Measurements from ENCODE around the gene FAM240B.

DNA sequence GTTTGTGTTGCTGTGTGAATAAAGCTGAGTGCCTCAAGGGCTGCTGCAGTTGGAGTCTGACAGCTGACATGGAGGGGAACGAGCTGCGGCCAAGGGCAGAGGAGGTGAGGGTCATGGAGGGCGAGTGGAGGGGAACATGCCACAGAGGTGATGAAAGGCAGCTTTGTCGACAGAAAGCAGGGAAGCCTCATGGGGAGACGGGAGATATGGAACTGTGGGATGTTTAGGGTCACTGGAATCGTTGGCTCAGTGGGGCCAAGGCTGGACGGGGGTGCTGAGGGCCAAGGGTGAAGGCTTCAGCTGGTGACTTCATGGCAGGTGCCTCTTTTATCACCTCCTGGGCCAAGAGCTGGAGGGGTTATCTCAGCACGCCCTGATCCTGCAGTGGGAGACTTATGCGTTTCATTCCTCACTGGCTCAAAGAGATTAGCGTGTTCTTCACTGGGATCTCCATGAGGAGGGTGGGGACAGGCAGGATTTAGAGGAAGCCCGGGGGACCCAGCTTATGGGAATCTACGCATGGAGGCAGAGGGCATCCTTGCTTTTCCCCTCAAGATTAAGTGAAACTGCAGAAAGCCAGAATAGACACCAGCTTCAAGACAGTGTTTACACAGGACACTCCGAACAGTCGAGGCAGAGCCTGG, 42.2 kb downstream of the FAM240B start:
- TF ChIP-seq, protein P1, sequence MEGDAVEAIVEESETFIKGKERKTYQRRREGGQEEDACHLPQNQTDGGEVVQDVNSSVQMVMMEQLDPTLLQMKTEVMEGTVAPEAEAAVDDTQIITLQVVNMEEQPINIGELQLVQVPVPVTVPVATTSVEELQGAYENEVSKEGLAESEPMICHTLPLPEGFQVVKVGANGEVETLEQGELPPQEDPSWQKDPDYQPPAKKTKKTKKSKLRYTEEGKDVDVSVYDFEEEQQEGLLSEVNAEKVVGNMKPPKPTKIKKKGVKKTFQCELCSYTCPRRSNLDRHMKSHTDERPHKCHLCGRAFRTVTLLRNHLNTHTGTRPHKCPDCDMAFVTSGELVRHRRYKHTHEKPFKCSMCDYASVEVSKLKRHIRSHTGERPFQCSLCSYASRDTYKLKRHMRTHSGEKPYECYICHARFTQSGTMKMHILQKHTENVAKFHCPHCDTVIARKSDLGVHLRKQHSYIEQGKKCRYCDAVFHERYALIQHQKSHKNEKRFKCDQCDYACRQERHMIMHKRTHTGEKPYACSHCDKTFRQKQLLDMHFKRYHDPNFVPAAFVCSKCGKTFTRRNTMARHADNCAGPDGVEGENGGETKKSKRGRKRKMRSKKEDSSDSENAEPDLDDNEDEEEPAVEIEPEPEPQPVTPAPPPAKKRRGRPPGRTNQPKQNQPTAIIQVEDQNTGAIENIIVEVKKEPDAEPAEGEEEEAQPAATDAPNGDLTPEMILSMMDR (IDR thresholded peaks at IDR 0.05): no peak
- TF ChIP-seq POLR2A (IDR thresholded peaks at IDR 0.05; ENCODE audit: low read depth) (no peak), POLR2AphosphoS5 (IDR thresholded peaks at IDR 0.05) (no peak)
